ENCODE results near the gene METTL1.

DNA sequence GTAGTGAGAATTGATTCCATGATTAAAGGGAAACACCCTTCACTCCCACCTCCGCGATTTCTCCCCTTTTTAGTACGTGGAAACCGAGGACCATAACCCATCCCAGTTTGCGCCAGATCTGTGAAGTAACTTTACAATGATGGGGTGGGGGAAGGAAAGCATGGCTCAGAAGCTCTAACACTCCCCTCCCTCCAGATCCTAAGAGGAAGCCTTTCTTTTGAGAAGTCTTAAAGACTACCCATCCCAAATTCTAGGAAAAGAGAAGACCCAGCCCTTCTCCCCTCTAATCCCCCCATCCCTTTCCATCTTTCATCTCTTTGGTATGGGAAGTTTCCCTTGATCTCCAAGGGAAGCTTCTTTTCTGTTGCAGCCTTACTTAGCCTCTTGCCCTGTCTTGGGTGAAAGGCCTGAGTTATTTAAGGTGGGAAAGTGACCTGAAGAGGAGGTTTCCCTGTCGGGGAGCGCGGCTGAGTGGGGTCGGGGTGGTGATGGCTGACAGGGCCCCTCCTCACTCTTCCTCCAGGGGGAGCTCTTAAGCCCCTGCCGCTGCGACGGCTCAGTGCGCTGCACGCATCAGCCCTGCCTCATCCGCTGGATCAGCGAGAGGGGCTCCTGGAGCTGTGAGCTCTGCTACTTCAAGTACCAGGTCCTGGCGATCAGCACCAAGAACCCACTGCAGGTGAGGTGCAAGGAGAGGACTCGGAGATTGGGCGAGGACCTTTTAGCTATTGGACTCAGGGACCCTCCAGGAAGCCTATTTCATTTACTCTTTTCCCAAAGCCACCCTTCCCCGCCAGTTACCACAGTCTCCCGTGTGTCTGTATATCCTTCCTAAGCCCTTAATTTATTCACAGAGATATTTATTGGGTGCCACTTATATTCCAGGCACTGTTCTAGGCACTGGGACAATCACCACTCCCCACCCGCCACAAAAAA lies 15.2 kb downstream of the METTL1 start:
- TF ChIP-seq POU2F2 (IDR thresholded peaks at IDR 0.05; ENCODE audit: low read depth, low read length) (no peak), SPI1 (IDR thresholded peaks at IDR 0.05; ENCODE audit: low read depth, low read length) (no peak), POLR2A (IDR thresholded peaks at IDR 0.05; ENCODE audit: low read depth, low read length) (no peak), POLR2AphosphoS5 (IDR thresholded peaks at IDR 0.05; ENCODE audit: low read depth, low read length) (no peak), PAX5 (IDR thresholded peaks at IDR 0.05; ENCODE audit: insufficient read depth, low read length, severe bottlenecking) (no peak)
